Keratinocyte (primary cell): ENCODE results near the gene MRPL16. TPM values are rescaled to one million over a fixed set of nuclear protein-coding genes. Genes with fewer than 3 reads are reported as not detected.
"Not testable (repeated sequence)": the region's sequence is repeated elsewhere in the genome, so short reads cannot be mapped to it uniquely, and the experiment has no call there.

ENCODE experiments used
- DNase-seq: peaks from one replicate; pipeline ENCODE4 v3.0.0-alpha.2; 2011; ENCODE audit warnings: low read depth, missing footprints, low spot score
- FAIRE-seq: peaks from 2 replicates; lab custom pipeline; 2011; peaks lifted over from hg19 to GRCh38; lab: Jason Lieb, UNC
- H2AFZ ChIP-seq: 2 replicates; pipeline ENCODE4 v1.6.0; 2012; ENCODE audit warnings: low read length, control low read depth, inconsistent platforms; ENCODE audit not compliant: control insufficient read depth
- H3K27ac ChIP-seq: 2 replicates; pipeline ENCODE4 v1.5.1; 2011; ENCODE audit warnings: low read length; ENCODE audit not compliant: control insufficient read depth, insufficient read depth
- H3K27me3 ChIP-seq: 3 replicates; pipeline ENCODE4 v1.6.0; 2011; ENCODE audit warnings: low read length; ENCODE audit not compliant: control insufficient read depth, insufficient read depth; ENCODE audit errors: extremely low read depth
- H3K36me3 ChIP-seq, 2 experiments: 2 replicates in 1 of 2; 3 replicates in 1 of 2; pipeline ENCODE4 v1.5.1; 2011; ENCODE audit warnings: low read length in 2 of 2, mild to moderate bottlenecking in 1 of 2; ENCODE audit not compliant: control insufficient read depth in 2 of 2, insufficient read depth in 2 of 2; ENCODE audit errors: extremely low read depth in 1 of 2
- H3K4me1 ChIP-seq: 3 replicates; pipeline ENCODE4 v1.5.1; 2011; ENCODE audit warnings: low read length; ENCODE audit not compliant: control insufficient read depth, insufficient read depth; ENCODE audit errors: extremely low read depth
- H3K4me2 ChIP-seq: 3 replicates; pipeline ENCODE4 v1.6.0; 2011; ENCODE audit warnings: low read depth, low read length; ENCODE audit not compliant: control insufficient read depth, insufficient read depth; ENCODE audit errors: extremely low read depth
- H3K4me3 ChIP-seq, 3 experiments: fragments of 200-600 bp in 1 of 3; sonication (generic) in 1 of 3; 2 replicates in 2 of 3; 3 replicates in 1 of 3; pipeline ENCODE4 v1.5.1; 2011 to 2016; ENCODE audit warnings: low read length in 3 of 3, mild to moderate bottlenecking in 3 of 3, control low read depth in 2 of 3, inconsistent platforms in 1 of 3, low read depth in 1 of 3, mixed read lengths in 1 of 3, mixed run types in 1 of 3, moderate library complexity in 1 of 3; ENCODE audit not compliant: control insufficient read depth in 2 of 3, insufficient read depth in 2 of 3; ENCODE audit errors: extremely low read depth in 1 of 3
- H3K79me2 ChIP-seq: 2 replicates; pipeline ENCODE4 v1.6.0; 2012; ENCODE audit warnings: low read length; ENCODE audit not compliant: control insufficient read depth, insufficient read depth
- H3K9ac ChIP-seq: 3 replicates; pipeline ENCODE4 v1.6.0; 2011; ENCODE audit warnings: low read length; ENCODE audit not compliant: control insufficient read depth, insufficient read depth; ENCODE audit errors: extremely low read depth
- H3K9me1 ChIP-seq: 3 replicates; pipeline ENCODE4 v1.6.0; 2011; ENCODE audit warnings: low read length; ENCODE audit not compliant: control insufficient read depth, insufficient read depth; ENCODE audit errors: extremely low read depth
- H3K9me3 ChIP-seq: 2 replicates; pipeline ENCODE4 v1.5.1; 2012; ENCODE audit warnings: low read depth, low read length; ENCODE audit not compliant: control insufficient read depth
- H4K20me1 ChIP-seq: 3 replicates; pipeline ENCODE4 v1.6.0; 2011; ENCODE audit warnings: low read length; ENCODE audit not compliant: control insufficient read depth, insufficient read depth; ENCODE audit errors: extremely low read depth
- CTCF ChIP-seq, 3 experiments: IDR thresholded peaks in 1 of 3; conservative IDR thresholded peaks in 1 of 3; optimal IDR thresholded peaks in 1 of 3; 2 replicates in 2 of 3; 3 replicates in 1 of 3; pipeline versions ENCODE3 to v1.5.1; 2011; ENCODE audit warnings: low read length in 3 of 3, mild to moderate bottlenecking in 3 of 3, moderate library complexity in 2 of 3, control low read depth in 1 of 3, inconsistent platforms in 1 of 3; ENCODE audit not compliant: insufficient read depth in 2 of 3; ENCODE audit errors: extremely low read depth in 1 of 3
- EZH2 ChIP-seq: IDR thresholded peaks from one replicate; pipeline ENCODE4 v1.6.1; 2012; ENCODE audit warnings: inconsistent platforms, mild to moderate bottlenecking, low read length, moderate library complexity
- dilution Hi-C: fragments of 300-500 bp; cut with MboI; formaldehyde crosslinking; loops from one replicate; pipeline ENCODE4 v1.7.0; 2020; ENCODE audit warnings: low sequenced_read_pairs; ENCODE audit not compliant: extremely low pct_ligation_motif_present
- polyA plus RNA-seq, 5 experiments: library from polyadenylated mRNA; depleted of rRNA in 3 of 5; stranded (reverse) in 3 of 5; stranded (forward) in 1 of 5; unstranded in 1 of 5; fragments of >200 nt; gene quantifications; 1 replicate in 1 of 5; 2 replicates in 3 of 5; 3 replicates in 1 of 5; pipeline versions ENCODE4 v1.2.1 to v1.2.3, GENCODE V29; 2011 to 2012; ENCODE audit warnings: missing spikeins in 2 of 5, low read depth in 1 of 5, low replicate concordance in 1 of 5

The MRPL16 gene
- polyA plus RNA-seq, 1 donor (not counting 4 experiments of a cell fraction or from before 2014, with no cell fraction given): 72.1 TPM

GRCh38 chr11:59849551-59849950, 39.0 kb upstream of the MRPL16 start:
- FAIRE-seq, H3K79me2 ChIP-seq, DNase-seq, H3K36me3 ChIP-seq, H3K27me3 ChIP-seq, H3K4me2 ChIP-seq, H3K4me3 ChIP-seq, H3K9me3 ChIP-seq, H2AFZ ChIP-seq, H3K9ac ChIP-seq, H4K20me1 ChIP-seq, H3K27ac ChIP-seq, dilution Hi-C loops, H3K9me1 ChIP-seq, H3K4me1 ChIP-seq: not testable (repeated sequence)

GRCh38 chr11:59849129-59849528, 38.6 kb upstream of the MRPL16 start:
- TF ChIP-seq CTCF (optimal IDR thresholded peaks at IDR 0.05 in 1 of 3, IDR thresholded peaks at IDR 0.05 in 1 of 3, conservative IDR thresholded peaks at IDR 0.05 in 1 of 3; ENCODE audit: extremely low read depth in 1 of 3, insufficient read depth in 2 of 3, low read length in 3 of 3) (no peak), EZH2 (no peak)
- dilution Hi-C loops: no loop called here
- H3K27me3 ChIP-seq: no peaks in the 10 kb centered on the region

DNA sequence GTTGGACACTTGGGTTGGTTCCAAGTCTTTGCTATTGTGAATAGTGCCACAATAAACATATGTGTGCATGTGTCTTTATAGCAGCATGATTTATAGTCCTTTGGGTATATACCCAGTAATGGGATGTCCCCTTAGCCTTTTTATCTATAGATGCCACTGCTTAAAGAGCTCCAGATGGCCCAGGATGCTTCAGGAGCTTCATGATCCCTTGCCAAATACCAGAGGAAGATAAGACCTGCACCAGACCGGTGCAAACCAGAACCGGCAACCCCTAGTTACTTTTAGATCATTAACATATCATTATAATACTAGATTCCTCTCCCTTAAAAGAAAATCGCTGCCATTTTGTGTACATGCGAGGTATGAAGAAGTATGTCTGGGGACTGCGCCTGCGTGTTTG, 37.9 kb upstream of the MRPL16 start:
- H3K79me2 ChIP-seq, H3K4me1 ChIP-seq, DNase-seq, H3K4me3 ChIP-seq, H3K36me3 ChIP-seq, H3K4me2 ChIP-seq, H3K9ac ChIP-seq, H2AFZ ChIP-seq, FAIRE-seq, H3K9me3 ChIP-seq, dilution Hi-C loops, H3K27ac ChIP-seq, H4K20me1 ChIP-seq, H3K9me1 ChIP-seq, H3K27me3 ChIP-seq: not testable (repeated sequence)

More at GRCh38 chr11:59849129-59849528, 38.6 kb upstream of the MRPL16 start:
- Histone ChIP-seq H3K36me3 (no peaks in the 10 kb centered on the region), H3K9me1 (no peaks in the 10 kb centered on the region), H3K4me3 (no peak overlapping the region), H3K4me2 (no peak overlapping the region), H3K9ac (no peak overlapping the region), H2AFZ (no peak overlapping the region), H4K20me1 (no peaks in the 10 kb centered on the region), H3K79me2 (no peaks in the 10 kb centered on the region), H3K9me3 (no peaks in the 10 kb centered on the region), H3K27ac (no peak overlapping the region), H3K4me1 (no peaks in the 10 kb centered on the region)
- FAIRE-seq (no peak), DNase-seq (no peak)
